GM12878 (cell line): ENCODE results near the gene CTNNA3. TPM values are rescaled to one million over a fixed set of nuclear protein-coding genes. Genes with fewer than 3 reads are reported as not detected.

Experiments
- ATAC-seq: fragments of 200-7000 bp; cut with Tn5 transposase; 3 replicates; pipeline ENCODE4 v1.9.1; 2020; ENCODE audit warnings: mild to moderate bottlenecking, moderate library complexity
- BruUV-seq: library from RNA; stranded (reverse); fragments of 400-500 nt; replicated peaks from 2 replicates; lab custom pipeline; 2021; lab: Mats Ljungman, UMichigan
- CTCF ChIA-PET: fragments of 300-600 bp; sonication (Branson Sonifier 250); formaldehyde crosslinking; extraction: SDS; loops from one replicate; lab custom pipeline; 2021; ENCODE audit warnings: inconsistent platforms; lab: Yijun Ruan, JAX
- POLR2A ChIA-PET: fragments of 350-600 bp; formaldehyde crosslinking; extraction: SDS; loops from one replicate; lab custom pipeline; 2021; ENCODE audit warnings: inconsistent platforms; lab: Charles Lee
- RAD21 ChIA-PET: fragments of 300-600 bp; sonication (Branson Sonifier 250); formaldehyde crosslinking; loops from one replicate; lab custom pipeline; 2023; ENCODE audit warnings: antibody characterized with exemption; ENCODE audit not compliant: unreplicated experiment; lab: Charles Lee
- SMC1A ChIA-PET: fragments of 300-600 bp; sonication (Branson Sonifier 250); formaldehyde crosslinking; loops from one replicate; lab custom pipeline; 2023; ENCODE audit not compliant: unreplicated experiment, uncharacterized antibody; lab: Charles Lee
- DNase-seq: peaks from one replicate; pipeline ENCODE4 v3.0.0-alpha.2; 2011; ENCODE audit warnings: low read depth, low spot score
- FAIRE-seq: peaks from 3 replicates; lab custom pipeline; 2011; peaks lifted over from hg19 to GRCh38; lab: Jason Lieb, UNC
- H2AFZ ChIP-seq: 2 replicates; pipeline ENCODE4 v1.6.0; 2011; ENCODE audit warnings: low read depth, low read length, control low read depth; ENCODE audit not compliant: control insufficient read depth
- H3K27ac ChIP-seq: 2 replicates; pipeline ENCODE4 v1.5.1; 2011; ENCODE audit warnings: control low read depth; ENCODE audit not compliant: control insufficient read depth, insufficient read depth
- H3K27me3 ChIP-seq, 2 experiments: replicated peaks in 1 of 2; 2 replicates each; pipeline versions ENCODE4 v1.6.0 to v1.6.1; 2011; ENCODE audit warnings: low read length in 1 of 2; ENCODE audit not compliant: control insufficient read depth in 2 of 2, insufficient read depth in 2 of 2
- H3K36me3 ChIP-seq, 2 experiments: 2 replicates each; pipeline ENCODE4 v1.5.1; 2011; ENCODE audit warnings: low read length in 1 of 2; ENCODE audit not compliant: control insufficient read depth in 2 of 2, insufficient read depth in 2 of 2
- H3K4me1 ChIP-seq: 2 replicates; pipeline ENCODE4 v1.6.1; 2011; ENCODE audit warnings: mild to moderate bottlenecking, low read length, moderate library complexity, mixed read lengths; ENCODE audit not compliant: control insufficient read depth, insufficient read depth
- H3K4me2 ChIP-seq: 2 replicates; pipeline ENCODE4 v1.6.0; 2011; ENCODE audit warnings: control low read depth; ENCODE audit not compliant: control insufficient read depth, insufficient read depth
- H3K4me3 ChIP-seq: fragments of 200-600 bp; sonication (generic); 2 replicates; pipeline ENCODE4 v1.5.1; 2016
- H3K79me2 ChIP-seq: 2 replicates; pipeline ENCODE4 v1.6.0; 2011; ENCODE audit warnings: low read length; ENCODE audit not compliant: control insufficient read depth, insufficient read depth
- H3K9ac ChIP-seq: 2 replicates; pipeline ENCODE4 v1.8.0; 2011; ENCODE audit warnings: low read length, control low read depth, mixed read lengths; ENCODE audit not compliant: control insufficient read depth, insufficient read depth
- H3K9me3 ChIP-seq: replicated peaks from 3 replicates; pipeline ENCODE4 v1.5.1; 2011; ENCODE audit warnings: mild to moderate bottlenecking, low read length; ENCODE audit not compliant: control insufficient read depth, insufficient read depth
- H4K20me1 ChIP-seq: 2 replicates; pipeline ENCODE4 v1.6.0; 2011; ENCODE audit not compliant: control insufficient read depth, insufficient read depth
- ATF7 ChIP-seq: fragments of 450-650 bp; IDR thresholded peaks from 2 replicates; pipeline ENCODE4 v1.6.1; 2016; ENCODE audit warnings: low read depth, mild to moderate bottlenecking
- CHD2 ChIP-seq: IDR thresholded peaks from 2 replicates; pipeline ENCODE4 v1.6.1; 2011; ENCODE audit warnings: low read depth, low read length, improper control_type of control experiment, borderline replicate concordance
- CUX1 ChIP-seq: IDR thresholded peaks from 2 replicates; pipeline ENCODE4 v1.6.1; 2012; ENCODE audit warnings: improper control_type of control experiment, low read depth, low read length; ENCODE audit not compliant: insufficient replicate concordance
- MLLT1 ChIP-seq: fragments of 450-650 bp; IDR thresholded peaks from 2 replicates; pipeline ENCODE4 v1.6.1; 2016; ENCODE audit warnings: mild to moderate bottlenecking
- MXI1 ChIP-seq: fragments of 150-350 bp; IDR thresholded peaks from 2 replicates; pipeline ENCODE4 v1.6.1; 2011; ENCODE audit warnings: low read depth, mild to moderate bottlenecking, inconsistent platforms, low read length, improper control_type of control experiment
- POLR2AphosphoS5 ChIP-seq: IDR thresholded peaks from 2 replicates; pipeline ENCODE4 v1.6.1; 2011; ENCODE audit warnings: mild to moderate bottlenecking, low read length, inconsistent platforms
- REST ChIP-seq: IDR thresholded peaks from 2 replicates; pipeline ENCODE4 v1.6.1; 2012; ENCODE audit warnings: mild to moderate bottlenecking, low read depth, low read length
- YY1 ChIP-seq: IDR thresholded peaks from 2 replicates; pipeline ENCODE4 v1.6.1; 2011; ENCODE audit warnings: low read depth, mild to moderate bottlenecking, low read length
- ZBED1 ChIP-seq: IDR thresholded peaks from 2 replicates; pipeline ENCODE4 v1.6.1; 2016; ENCODE audit warnings: borderline replicate concordance
- in situ Hi-C: fragments of 300-500 bp; cut with MboI; formaldehyde crosslinking; loops from 9 replicates; pipeline ENCODE4 v1.14.3; 2018; ENCODE audit warnings: mixed read lengths
- intact Hi-C: fragments of 100-400 bp; cut with micrococcal nuclease; formaldehyde crosslinking; loops from one replicate; pipeline ENCODE4 v1.14.2; 2022; ENCODE audit not compliant: unreplicated experiment
- polyA plus RNA-seq, 11 experiments: library from polyadenylated mRNA; depleted of rRNA in 4 of 11; unstranded in 6 of 11; stranded (reverse) in 5 of 11; fragments of >200 nt; fragmentation: Nextera tagmentation in 4 of 11; fragmentation: Illumina TruSeq in 1 of 11; extraction: Ambion mirVana in 4 of 11; extraction: Trizol in 1 of 11; gene quantifications; 1 replicate in 1 of 11; 2 replicates in 10 of 11; pipeline versions ENCODE4 v1.2.1 to v1.2.3, GENCODE V29; 2011 to 2016; ENCODE audit warnings: inconsistent platforms in 2 of 11, missing spikeins in 2 of 11, low read depth in 1 of 11
- total RNA-seq, 4 experiments: library from RNA; depleted of rRNA in 3 of 4; stranded (reverse); fragments of >200 nt in 3 of 4; fragmentation: Illumina TruSeq in 1 of 4; extraction: Trizol in 1 of 4; gene quantifications; 2 replicates each; pipeline versions ENCODE4 v1.2.1 to v1.2.3, GENCODE V29; 2013 to 2021

CTNNA3 gene
- total and polyA plus RNA-seq, 10 of the 15 experiments (the other 5 are each of a cell fraction or from before 2014, with no cell fraction given), result under 0.01 to 4.5 (median 0.22) TPM; not detected in 2

GRCh38 chr10:66026321-66026720 lies 1669.7 kb downstream of the CTNNA3 start (continued):
- no peak for TF ChIP-seq REST
- no peak for TF ChIP-seq MLLT1
- TF ChIP-seq ATF7, result no peak
- no peak for TF ChIP-seq MXI1

GRCh38 chr10:66025186-66025585 lies 1670.8 kb downstream of the CTNNA3 start:
- H3K4me1 ChIP-seq, result no peaks in the 10 kb centered on the region
- H3K79me2 ChIP-seq, result no peaks in the 10 kb centered on the region
- H3K36me3 ChIP-seq, result no peaks in the 10 kb centered on the region
- no peaks in the 10 kb centered on the region for H3K9me3 ChIP-seq
- no peak overlapping the region for H3K9ac ChIP-seq
- no peak overlapping the region for H3K27ac ChIP-seq
- H3K4me2 ChIP-seq, result no peak overlapping the region
- intact Hi-C loops (no loop called here), in situ Hi-C loops (no loop called here)
- no peaks in the 10 kb centered on the region for H3K27me3 ChIP-seq
- SMC1A ChIA-PET, result no interaction called here
- no peak for TF ChIP-seq YY1
- TF ChIP-seq POLR2AphosphoS5, result no peak
- TF ChIP-seq CUX1, result no peak
- no peak for TF ChIP-seq ZBED1
- no peak for TF ChIP-seq CHD2
- no peak for ATAC-seq
- POLR2A ChIA-PET, result no interaction called here
- RAD21 ChIA-PET, result no interaction called here
- no peak overlapping the region for H3K4me3 ChIP-seq
- no peak for DNase-seq
- no peaks in the 10 kb centered on the region for H4K20me1 ChIP-seq
- H2AFZ ChIP-seq, result no peak overlapping the region
- no TSS peak for BruUV-seq
- CTCF ChIA-PET, result interaction anchor here (1.1 to 1.8 kb wide), 2 partner anchors 9 to 41 kb away, joined by 3 to 4 read pairs; no protein-coding TSS in a partner anchor
- FAIRE-seq, result no peak
